GM23248 (cell line): ENCODE data around the gene MAP3K5.

Experiments used
- EZH2 ChIP-seq: fragments of 200-600 bp; sonication (generic); IDR thresholded peaks from 2 replicates; pipeline ENCODE4 v1.6.1; 2018; ENCODE audit warnings: antibody characterized with exemption, mild to moderate bottlenecking; ENCODE audit not compliant: insufficient read depth, poor library complexity, severe bottlenecking
- EZH2phosphoT487 ChIP-seq: fragments of 200-600 bp; sonication (generic); IDR thresholded peaks from 2 replicates; pipeline ENCODE4 v1.6.1; 2018; ENCODE audit warnings: antibody characterized with exemption, moderate library complexity, mild to moderate bottlenecking, low read depth; ENCODE audit not compliant: insufficient read depth

DNA sequence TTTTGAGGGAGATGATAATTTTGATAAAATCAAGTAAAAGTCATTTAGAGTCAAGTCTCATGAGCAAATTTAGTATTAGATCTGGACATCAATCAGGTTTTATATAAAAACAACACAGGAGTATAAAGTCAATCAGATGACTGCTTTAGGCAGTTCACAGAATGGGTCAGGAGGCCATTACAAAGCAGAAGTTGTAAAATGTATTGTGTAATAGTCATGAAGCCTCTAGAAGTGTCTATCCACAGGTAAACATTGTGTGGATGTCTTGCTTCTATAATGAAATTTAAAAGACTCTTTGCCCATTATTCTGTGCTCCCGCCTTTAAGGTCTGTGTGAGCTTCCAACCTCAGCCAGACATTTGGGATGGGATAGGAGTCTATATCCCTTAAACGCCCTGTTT lies 270.9 kb downstream of the MAP3K5 start:
- TF ChIP-seq EZH2 (no peak), EZH2phosphoT487 (no peak)
